ENCODE data around the gene B3GNT8. TPM values are rescaled to one million over a fixed set of nuclear protein-coding genes. Genes with fewer than 3 reads are reported as not detected.
A peak's percentile ranks its signal among the peaks of the same experiment; 100 is the strongest.

Gene B3GNT8
- total RNA-seq, 2 experiments from 2014 or later: 0.58 to 1.2 TPM

DNA sequence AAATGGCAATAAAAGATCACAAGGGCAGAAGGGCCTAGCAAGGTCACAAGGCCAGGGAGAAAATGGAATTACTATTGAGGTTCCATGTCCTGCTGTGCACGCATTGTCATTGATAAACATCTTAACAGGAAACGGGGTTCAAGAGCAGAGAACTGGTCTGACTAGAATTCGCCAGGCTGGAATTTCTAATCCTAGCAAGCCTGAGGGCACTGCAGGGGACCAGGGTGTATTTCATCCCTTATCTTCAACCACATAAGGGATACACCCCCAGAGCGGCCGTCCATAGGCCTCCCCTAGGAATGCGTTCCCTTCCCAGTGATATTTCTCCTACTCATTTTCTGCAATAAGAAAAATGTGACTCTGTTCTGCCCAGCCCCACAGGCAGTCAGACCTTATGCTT, 35.3 kb upstream of the B3GNT8 start:
- peaks cover 76% of the 10 kb centered on the region for H3K27me3 Mint-ChIP-seq
- CTCF ChIA-PET: no interaction called here
- no peak overlapping the region for H3K4me3 Mint-ChIP-seq
- Histone ChIP-seq H3K36me3 (ENCODE audit: insufficient read depth, low read length) (no peaks in the 10 kb centered on the region), H3K27me3 (ENCODE audit: control insufficient read depth in 1 of 2, insufficient read depth in 2 of 2, low read length in 2 of 2) (peaks cover 4 to 17% of the 10 kb centered on the region in 2 experiments), H3K4me3 (ENCODE audit: low read length) (no peak overlapping the region), H3K4me1 (ENCODE audit: insufficient read depth, low read length) (no peaks in the 10 kb centered on the region), H3K9me3 (ENCODE audit: control insufficient read depth in 1 of 2, insufficient read depth in 1 of 2, low read length in 2 of 2) (no peaks in the 10 kb centered on the region), H3K27ac (ENCODE audit: low read depth in 1 of 2, low read length in 2 of 2) (no peak overlapping the region)
- H3K9me3 Mint-ChIP-seq: no peaks in the 10 kb centered on the region
- no peak overlapping the region for H3K27ac Mint-ChIP-seq
- H3K36me3 Mint-ChIP-seq (ENCODE audit: low read depth): no peaks in the 10 kb centered on the region
- DNase-seq (no peak), ATAC-seq (ENCODE audit: poor library complexity) (no peak)
- intact Hi-C loops (cut with DNase I, micrococcal nuclease): no loop called here
- TF ChIP-seq, protein P1, sequence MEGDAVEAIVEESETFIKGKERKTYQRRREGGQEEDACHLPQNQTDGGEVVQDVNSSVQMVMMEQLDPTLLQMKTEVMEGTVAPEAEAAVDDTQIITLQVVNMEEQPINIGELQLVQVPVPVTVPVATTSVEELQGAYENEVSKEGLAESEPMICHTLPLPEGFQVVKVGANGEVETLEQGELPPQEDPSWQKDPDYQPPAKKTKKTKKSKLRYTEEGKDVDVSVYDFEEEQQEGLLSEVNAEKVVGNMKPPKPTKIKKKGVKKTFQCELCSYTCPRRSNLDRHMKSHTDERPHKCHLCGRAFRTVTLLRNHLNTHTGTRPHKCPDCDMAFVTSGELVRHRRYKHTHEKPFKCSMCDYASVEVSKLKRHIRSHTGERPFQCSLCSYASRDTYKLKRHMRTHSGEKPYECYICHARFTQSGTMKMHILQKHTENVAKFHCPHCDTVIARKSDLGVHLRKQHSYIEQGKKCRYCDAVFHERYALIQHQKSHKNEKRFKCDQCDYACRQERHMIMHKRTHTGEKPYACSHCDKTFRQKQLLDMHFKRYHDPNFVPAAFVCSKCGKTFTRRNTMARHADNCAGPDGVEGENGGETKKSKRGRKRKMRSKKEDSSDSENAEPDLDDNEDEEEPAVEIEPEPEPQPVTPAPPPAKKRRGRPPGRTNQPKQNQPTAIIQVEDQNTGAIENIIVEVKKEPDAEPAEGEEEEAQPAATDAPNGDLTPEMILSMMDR (IDR thresholded peaks at IDR 0.05): no peak
- H3K4me1 Mint-ChIP-seq (ENCODE audit: low read depth): peaks cover 6% of the 10 kb centered on the region
- POLR2A ChIA-PET: no interaction called here

DNA sequence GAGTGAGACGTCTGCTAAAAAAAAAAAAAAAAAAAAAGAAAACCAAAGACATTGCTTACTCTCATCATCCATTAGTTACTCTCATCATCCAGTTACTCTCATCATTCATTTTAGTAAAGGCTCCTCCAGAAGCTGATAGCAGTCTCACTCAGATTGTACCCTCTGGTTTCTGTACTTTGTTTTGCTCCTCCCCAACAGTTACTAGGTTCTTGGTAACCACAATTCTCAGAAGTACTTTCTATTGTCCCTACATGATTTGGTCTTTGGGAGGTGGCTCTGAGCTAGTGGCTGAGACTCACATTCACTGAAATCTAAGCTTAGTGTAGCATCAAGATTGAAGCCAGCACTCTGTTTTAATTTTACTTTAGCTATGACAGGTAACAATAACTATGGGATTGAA, 30.1 kb upstream of the B3GNT8 start:
- H3K9me3 Mint-ChIP-seq: no peaks in the 10 kb centered on the region
- Histone ChIP-seq H3K27me3 (ENCODE audit: control insufficient read depth in 1 of 2, insufficient read depth in 2 of 2, low read length in 2 of 2) (peaks cover 0 to 2% of the 10 kb centered on the region in 2 experiments), H3K4me3 (ENCODE audit: low read length) (no peak overlapping the region), H3K4me1 (ENCODE audit: insufficient read depth, low read length) (peaks cover 8% of the 10 kb centered on the region), H3K9me3 (ENCODE audit: control insufficient read depth in 1 of 2, insufficient read depth in 1 of 2, low read length in 2 of 2) (no peaks in the 10 kb centered on the region), H3K27ac (ENCODE audit: low read depth in 1 of 2, low read length in 2 of 2) (no peak overlapping the region), H3K36me3 (ENCODE audit: insufficient read depth, low read length) (no peaks in the 10 kb centered on the region)
- TF ChIP-seq, protein P1 (IDR thresholded peaks at IDR 0.05): no peak
- H3K27me3 Mint-ChIP-seq: peaks cover 36% of the 10 kb centered on the region
- peaks cover 12% of the 10 kb centered on the region for H3K4me1 Mint-ChIP-seq (ENCODE audit: low read depth)
- ChIA-PET POLR2A (interaction anchor here (0.6 to 2.2 kb wide), 3 partner anchors 17 to 114 kb away, joined by 3 to 5 read pairs (median 3); partner anchors contain the start of gene DMAC2), CTCF (interaction anchor here (0.6 to 1.8 kb wide), 6 partner anchors 8 to 140 kb away, joined by 3 to 8 read pairs (median 4); partner anchors contain the start of gene DMAC2)
- intact Hi-C loops (cut with DNase I, micrococcal nuclease): no loop called here
- ATAC-seq (ENCODE audit: poor library complexity) (peak; percentile 64), DNase-seq (peak in 3 of 14 experiments; percentile 43 to 60 (median 51))
- no peak overlapping the region for H3K27ac Mint-ChIP-seq
- H3K36me3 Mint-ChIP-seq (ENCODE audit: low read depth): no peaks in the 10 kb centered on the region
- no peak overlapping the region for H3K4me3 Mint-ChIP-seq

DNA sequence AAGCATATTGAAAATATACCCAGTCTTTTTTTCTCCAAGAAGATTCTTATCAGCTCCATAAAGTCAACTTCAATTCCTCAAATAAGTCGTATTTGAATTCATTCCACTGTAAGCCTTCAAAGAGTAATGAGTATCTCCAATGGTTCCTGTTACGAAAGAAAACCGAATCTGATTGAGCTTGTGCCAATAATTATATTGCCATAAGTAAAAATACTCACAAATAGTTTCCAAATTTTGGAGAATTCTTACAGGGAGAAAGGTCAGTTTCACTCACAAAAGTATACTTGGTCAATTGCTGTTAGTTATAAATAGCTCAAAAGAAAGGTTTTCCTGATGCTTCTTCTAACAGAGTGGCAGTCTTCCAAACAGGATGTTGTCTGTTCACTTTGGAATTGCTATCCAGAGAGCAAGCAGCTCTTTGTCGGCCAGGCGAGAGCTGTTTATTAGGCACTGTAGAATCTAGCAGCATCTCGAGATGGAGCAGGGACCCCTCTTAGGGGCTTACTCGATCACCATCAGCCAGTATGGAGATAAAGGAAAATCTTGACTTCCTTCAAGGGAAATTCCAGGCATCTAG, 29.3 kb upstream of the B3GNT8 start:
- Histone ChIP-seq H3K27me3 (ENCODE audit: control insufficient read depth in 1 of 2, insufficient read depth in 2 of 2, low read length in 2 of 2) (peaks cover 0 to 2% of the 10 kb centered on the region in 2 experiments), H3K4me1 (ENCODE audit: insufficient read depth, low read length) (peaks cover 8% of the 10 kb centered on the region), H3K36me3 (ENCODE audit: insufficient read depth, low read length) (no peaks in the 10 kb centered on the region), H3K9me3 (ENCODE audit: control insufficient read depth in 1 of 2, insufficient read depth in 1 of 2, low read length in 2 of 2) (no peaks in the 10 kb centered on the region), H3K27ac (ENCODE audit: low read depth in 1 of 2, low read length in 2 of 2) (no peak overlapping the region), H3K4me3 (ENCODE audit: low read length) (no peak overlapping the region)
- no peaks in the 10 kb centered on the region for H3K36me3 Mint-ChIP-seq (ENCODE audit: low read depth)
- DNase-seq: no peak
- intact Hi-C loops (cut with DNase I, micrococcal nuclease): no loop called here
- H3K9me3 Mint-ChIP-seq: no peaks in the 10 kb centered on the region
- CTCF ChIA-PET: interaction anchor here (1.0 to 1.8 kb wide), 5 partner anchors 8 to 141 kb away, joined by 3 to 8 read pairs (median 4); partner anchors contain the start of gene DMAC2
- H3K27me3 Mint-ChIP-seq: peaks cover 30% of the 10 kb centered on the region
- ATAC-seq (ENCODE audit: poor library complexity): no peak
- TF ChIP-seq, protein P1 (IDR thresholded peaks at IDR 0.05): no peak
- POLR2A ChIA-PET: interaction anchor here (2.2 kb wide), 1 partner anchor 75 kb away, joined by 5 read pairs; no protein-coding TSS in a partner anchor
- H3K4me1 Mint-ChIP-seq (ENCODE audit: low read depth): peaks cover 12% of the 10 kb centered on the region
- H3K4me3 Mint-ChIP-seq: no peak overlapping the region
- H3K27ac Mint-ChIP-seq: no peak overlapping the region

Measured in CD4-positive, alpha-beta T cell (primary cell).